Stromal cell of bone marrow (primary cell): ENCODE results near the gene ARHGEF10L.
A peak's percentile ranks its signal among the peaks of the same experiment; 100 is the strongest.

ENCODE experiments used
- DNase-seq: peaks from one replicate; pipeline ENCODE4 v3.0.0-alpha.2; 2012; ENCODE audit warnings: low read depth

The ARHGEF10L gene

GRCh38 chr1:17546946-17547670, 7.6 kb downstream of the ARHGEF10L start:
- DNase-seq = no peak

GRCh38 chr1:17549384-17549783, 9.9 kb downstream of the ARHGEF10L start:
- DNase-seq = no peak

DNA sequence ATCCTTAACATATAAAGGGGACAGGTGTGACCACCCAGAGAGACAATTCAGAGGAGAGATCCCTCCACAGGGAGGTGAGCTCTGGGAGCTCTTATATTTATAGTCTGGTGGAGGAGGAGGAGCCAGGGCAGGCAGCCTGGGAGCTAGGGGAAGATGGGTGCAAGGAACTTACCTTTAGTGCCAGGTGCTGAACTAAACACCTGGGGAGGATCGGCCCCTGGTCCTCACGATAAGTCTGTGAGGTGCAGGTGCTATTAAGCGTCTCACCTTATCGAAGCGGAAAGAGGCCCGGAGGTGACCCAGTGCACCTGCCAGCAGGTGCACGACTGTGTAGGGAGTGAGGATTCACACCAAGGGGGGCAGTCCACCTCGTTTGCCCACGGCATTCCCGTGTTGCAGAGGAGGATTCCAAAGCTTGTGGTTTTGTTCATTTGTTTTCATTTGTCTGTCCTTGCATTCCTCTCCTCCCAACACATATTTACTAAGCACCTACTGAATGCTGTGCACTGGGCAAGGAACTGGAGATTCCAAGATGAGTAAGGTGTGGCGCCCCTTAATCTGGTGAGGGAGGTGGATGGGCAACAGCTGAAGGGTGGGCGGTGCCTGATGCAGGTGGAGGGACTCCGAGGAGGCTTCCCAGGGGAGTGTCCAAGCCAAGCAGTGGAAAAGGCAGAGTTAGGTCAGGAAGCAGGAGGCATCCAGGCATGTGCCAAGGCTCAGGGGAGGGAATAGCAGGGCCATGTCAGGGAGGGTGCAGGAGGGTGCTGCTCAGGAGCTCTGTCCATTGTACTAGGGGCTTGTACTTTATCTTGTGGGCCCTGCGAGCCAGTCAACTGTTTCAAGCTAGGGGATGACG, 11.5 kb downstream of the ARHGEF10L start:
- DNase-seq = no peak

- DNase-seq = peak; percentile 58
Measured at GRCh38 chr1:17551755-17552234, 12.3 kb downstream of the ARHGEF10L start.

GRCh38 chr1:17553975-17554700, 14.6 kb downstream of the ARHGEF10L start:
- peak; percentile 58 for DNase-seq

- no peak for DNase-seq
Measured at GRCh38 chr1:17554954-17555353, 15.5 kb downstream of the ARHGEF10L start.

DNA sequence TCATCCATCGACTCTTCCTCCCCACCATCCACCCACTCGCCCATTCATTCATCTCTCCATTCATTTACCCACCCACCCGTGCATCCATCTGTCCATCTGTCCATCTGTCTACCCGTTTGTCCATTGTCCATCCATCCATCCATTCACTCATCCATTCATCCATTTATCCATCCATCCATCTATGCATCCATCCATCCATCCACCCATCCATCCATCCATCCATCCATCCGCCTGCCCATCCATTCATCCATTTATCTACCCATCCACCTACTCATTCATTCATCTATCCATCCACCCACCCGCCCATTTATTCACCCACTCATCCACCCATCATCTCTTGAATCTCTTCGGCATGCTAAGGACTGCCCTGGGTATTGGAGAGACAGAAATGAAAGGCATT, 18.5 kb downstream of the ARHGEF10L start:
- DNase-seq = no peak

DNA sequence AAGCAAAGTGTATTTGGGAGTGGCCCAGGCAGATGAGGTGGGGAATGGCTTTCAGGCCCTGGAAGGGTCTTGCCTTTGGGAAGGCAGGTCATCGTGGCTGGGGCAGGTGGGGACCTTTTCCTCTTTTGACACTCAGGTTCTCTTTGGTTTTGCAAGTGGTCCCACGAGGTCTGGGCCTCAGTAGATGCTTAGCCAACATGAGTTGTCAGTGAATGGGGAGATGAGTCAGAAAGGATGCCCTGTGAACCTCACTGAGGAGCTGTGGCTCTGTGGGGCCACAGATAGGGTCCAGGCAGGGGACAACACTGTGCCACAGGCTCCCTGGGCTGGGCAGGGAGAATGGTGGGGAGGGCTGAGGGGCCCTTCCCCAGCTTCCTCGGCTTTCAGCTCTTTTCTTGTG, 19.0 kb downstream of the ARHGEF10L start:
- no peak for DNase-seq

DNA sequence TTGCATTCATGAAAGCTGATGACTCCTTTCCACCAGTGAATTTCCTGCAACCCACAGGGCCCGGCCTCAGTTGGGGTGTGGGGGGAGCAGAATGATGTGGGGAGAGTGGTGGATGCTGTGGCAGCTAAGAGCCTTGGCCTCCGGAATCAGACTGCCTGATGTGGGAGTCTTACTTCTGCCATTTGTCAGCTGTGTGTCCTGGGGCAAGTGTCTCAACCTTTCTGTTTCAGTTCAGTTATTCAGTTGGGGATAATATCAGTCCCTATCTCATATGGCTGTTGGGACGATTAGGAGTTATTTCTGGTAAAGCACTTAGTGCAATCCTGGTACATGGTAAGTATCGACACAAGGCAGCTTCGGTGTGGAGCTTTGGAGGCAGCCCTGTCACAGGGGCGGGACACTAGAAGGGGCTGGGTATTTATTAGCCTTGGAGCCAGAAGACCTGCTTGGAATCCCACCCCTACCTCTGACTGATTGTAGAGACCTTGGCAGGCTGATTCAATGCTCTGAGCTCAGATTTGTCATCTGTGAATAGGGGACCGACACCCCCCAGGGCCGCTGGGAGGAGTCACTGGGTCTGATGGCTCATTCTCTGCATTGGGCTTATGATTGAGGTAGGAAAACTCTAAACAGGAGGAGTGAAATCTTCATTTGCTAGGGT, 19.6 kb downstream of the ARHGEF10L start:
- no peak for DNase-seq

GRCh38 chr1:17559615-17560419, 20.3 kb downstream of the ARHGEF10L start:
- no peak for DNase-seq

DNA sequence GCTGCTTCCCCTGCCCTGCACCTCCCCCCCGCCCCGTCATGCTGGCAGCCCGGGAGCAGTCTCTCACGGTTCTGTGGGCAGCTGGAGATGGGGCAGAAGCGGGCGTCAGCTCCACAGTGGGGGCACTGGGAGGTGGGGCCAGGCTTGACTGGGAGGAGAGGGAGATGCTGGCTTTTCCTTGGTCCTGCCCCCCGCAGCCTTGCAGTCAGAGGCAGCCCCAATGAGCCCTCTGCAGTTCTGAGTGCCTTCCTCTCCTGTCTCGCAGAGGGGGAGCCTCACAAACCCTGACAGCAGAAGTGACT, 21.7 kb downstream of the ARHGEF10L start:
- DNase-seq = no peak

DNA sequence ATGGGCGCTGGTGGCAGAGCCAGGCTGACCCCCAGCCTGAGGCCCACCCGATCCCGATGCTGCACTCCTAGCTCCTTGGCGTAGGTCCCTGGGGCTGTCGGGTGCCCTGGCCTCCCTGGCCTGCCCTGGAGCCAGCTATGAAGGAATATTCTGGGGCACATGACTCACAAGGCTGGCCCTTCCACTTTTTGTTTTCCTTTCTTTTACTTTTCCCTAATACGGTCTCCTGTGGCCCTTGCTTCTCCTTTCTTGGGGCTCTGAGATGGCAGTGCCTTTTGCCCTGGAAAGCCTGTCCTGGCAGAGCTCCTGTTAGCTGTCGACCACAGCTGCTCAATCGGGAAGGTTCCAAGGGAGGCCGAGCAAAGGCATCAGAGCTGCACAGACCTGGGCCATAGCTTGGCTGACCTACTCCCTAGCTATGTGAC, 22.1 kb downstream of the ARHGEF10L start:
- peak; percentile 40 for DNase-seq

GRCh38 chr1:17562375-17562774, 22.9 kb downstream of the ARHGEF10L start:
- DNase-seq = no peak

DNA sequence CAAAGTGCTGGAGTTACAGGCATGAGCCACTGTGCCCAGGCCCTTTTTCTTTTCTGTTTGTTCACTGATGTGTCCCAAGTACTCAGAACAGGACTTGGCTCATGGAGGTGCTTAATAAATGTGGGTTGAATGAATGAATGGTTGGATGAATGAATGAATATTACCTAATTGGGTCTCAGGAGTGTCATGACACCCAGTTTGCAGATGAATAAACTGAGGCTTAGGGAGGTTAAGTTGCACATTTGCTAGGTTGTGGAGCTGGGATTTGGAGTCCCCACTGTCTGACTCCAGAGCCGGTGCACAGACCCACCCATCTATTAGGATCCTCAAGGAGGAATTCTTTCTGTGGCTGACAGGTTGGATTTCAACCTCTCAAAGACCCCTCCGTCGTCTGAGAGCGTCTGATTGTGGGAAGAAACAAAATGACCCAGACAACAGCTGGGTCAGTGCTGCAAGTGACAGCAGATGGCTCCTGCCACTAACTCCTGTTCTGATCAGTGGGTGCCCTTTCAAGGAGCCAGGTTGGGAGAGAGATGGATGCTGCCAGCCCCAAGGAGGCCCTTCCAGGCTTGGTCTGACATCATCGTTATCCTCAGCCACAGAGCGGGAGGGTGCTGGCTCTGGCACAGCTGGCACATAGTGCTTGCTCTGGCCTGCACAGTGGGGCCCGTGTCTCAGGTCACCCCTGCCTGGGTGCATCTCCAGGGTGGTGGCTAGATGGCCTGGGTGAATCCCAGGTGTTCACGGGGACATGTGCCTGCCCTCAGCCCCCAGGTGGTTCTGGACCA, 24.2 kb downstream of the ARHGEF10L start:
- DNase-seq = no peak

GRCh38 chr1:17564458-17565393, 25.2 kb downstream of the ARHGEF10L start:
- no peak for DNase-seq

GRCh38 chr1:17565461-17566252, 26.2 kb downstream of the ARHGEF10L start:
- DNase-seq = no peak

- DNase-seq = no peak
Measured at GRCh38 chr1:17566417-17566816, 26.9 kb downstream of the ARHGEF10L start.

DNA sequence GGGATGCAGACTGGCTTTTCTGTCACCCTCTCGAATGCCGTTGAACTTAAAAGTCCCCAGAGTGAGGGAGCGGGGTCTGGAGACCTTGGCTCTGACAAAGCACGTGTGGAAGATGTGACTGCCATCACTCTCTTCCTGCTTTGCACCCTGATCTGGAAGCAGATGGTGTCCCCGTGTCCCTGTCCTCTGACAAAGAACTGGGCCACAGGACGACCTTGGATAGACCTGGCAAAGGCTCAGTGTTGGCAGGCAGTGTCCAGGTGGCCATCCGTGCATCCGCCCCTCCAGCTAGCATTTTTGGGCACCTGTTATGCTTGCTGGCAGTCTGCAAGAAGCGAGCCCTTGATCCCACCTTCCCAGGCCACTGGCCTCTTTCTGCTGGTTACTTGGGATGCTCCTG, 27.4 kb downstream of the ARHGEF10L start:
- DNase-seq = no peak

- DNase-seq = no peak
Measured at GRCh38 chr1:17567582-17567981, 28.1 kb downstream of the ARHGEF10L start.
